ENCODE results near the gene EPN3.

EPN3 gene

DNA sequence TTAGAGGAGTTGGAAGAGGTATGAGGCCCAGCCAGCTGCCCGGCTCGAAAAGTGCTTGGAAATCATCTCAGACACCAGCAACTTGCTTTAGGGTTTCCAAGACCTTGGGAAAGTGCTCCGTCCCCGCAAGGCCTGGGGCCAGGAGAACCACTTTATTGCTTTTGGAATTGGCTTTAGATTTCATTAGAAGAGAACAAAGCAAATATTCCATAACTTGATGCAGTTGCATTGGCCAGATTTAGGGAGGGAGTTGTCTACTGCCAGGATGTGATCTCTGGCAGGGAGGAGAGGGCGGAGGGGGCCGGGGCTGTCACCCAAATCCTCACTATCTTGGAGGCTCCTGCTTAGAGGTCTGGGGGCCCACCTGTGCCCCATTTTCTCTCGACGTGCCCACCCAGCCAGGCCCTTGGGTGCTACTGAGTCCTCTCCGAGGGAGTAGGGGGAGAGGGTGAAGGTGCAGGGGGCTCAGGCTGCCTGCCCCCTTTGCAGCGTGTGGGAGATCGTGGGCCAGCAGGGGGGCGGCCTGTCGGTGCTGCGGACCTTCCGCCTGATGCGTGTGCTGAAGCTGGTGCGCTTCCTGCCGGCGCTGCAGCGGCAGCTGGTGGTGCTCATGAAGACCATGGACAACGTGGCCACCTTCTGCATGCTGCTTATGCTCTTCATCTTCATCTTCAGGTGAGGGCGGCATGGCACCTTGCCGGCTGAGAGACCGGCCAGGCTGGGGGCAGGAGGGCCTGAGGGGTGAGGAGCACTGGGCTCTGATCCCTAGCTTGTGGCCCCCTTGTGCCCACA lies 58.6 kb downstream of the EPN3 start:
- no peaks in the 10 kb centered on the region for H3K36me3 ChIP-seq (ENCODE audit: control insufficient read depth, insufficient read depth, low read length)
- H3K4me1 ChIP-seq (ENCODE audit: control insufficient read depth, insufficient read depth, low read length), result no peaks in the 10 kb centered on the region
- no peak overlapping the region for H3K4me3 ChIP-seq (ENCODE audit: low read depth, low read length)
- H3K9me3 ChIP-seq (ENCODE audit: control insufficient read depth, insufficient read depth, low read length), result no peaks in the 10 kb centered on the region
- no peaks in the 10 kb centered on the region for H3K27me3 ChIP-seq (ENCODE audit: control insufficient read depth, insufficient read depth, low read length)
- no peak overlapping the region for H3K9ac ChIP-seq (ENCODE audit: low read depth, low read length)

DNA sequence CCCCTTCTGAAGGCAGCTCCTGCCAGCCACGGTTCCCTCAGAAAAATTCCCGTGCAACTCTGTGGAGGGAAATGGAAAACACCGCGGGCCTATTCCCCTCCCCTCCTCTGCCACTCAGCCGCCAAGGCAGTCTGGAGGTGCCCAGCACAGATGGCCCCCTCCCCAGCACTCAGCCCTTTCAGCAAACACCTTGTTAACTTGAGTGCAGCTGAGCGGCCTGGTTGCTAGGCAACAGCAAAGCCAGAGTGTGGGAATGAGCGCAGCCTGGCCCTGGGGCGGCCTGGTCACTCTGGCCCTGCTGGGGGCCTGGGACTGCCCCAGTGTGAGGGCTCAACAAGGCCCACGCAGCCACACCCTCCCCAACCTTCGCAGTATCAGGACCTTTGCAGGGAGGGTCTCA lies 60.8 kb downstream of the EPN3 start:
- no peaks in the 10 kb centered on the region for H3K27me3 ChIP-seq (ENCODE audit: control insufficient read depth, insufficient read depth, low read length)
- no peak overlapping the region for H3K4me3 ChIP-seq (ENCODE audit: low read depth, low read length)
- H3K36me3 ChIP-seq (ENCODE audit: control insufficient read depth, insufficient read depth, low read length), result no peaks in the 10 kb centered on the region

More for the DNA sequence above, 60.8 kb downstream of the EPN3 start:
- no peaks in the 10 kb centered on the region for H3K9me3 ChIP-seq (ENCODE audit: control insufficient read depth, insufficient read depth, low read length)
- H3K4me1 ChIP-seq (ENCODE audit: control insufficient read depth, insufficient read depth, low read length), result no peaks in the 10 kb centered on the region
- H3K9ac ChIP-seq (ENCODE audit: low read depth, low read length), result no peak overlapping the region

Measured in iPS-15b (cell line).